ENCODE data around the gene METTL15.
"Not testable (repeated sequence)": the region's sequence is repeated elsewhere in the genome, so short reads cannot be mapped to it uniquely, and the experiment has no call there.

METTL15 gene, protein sequence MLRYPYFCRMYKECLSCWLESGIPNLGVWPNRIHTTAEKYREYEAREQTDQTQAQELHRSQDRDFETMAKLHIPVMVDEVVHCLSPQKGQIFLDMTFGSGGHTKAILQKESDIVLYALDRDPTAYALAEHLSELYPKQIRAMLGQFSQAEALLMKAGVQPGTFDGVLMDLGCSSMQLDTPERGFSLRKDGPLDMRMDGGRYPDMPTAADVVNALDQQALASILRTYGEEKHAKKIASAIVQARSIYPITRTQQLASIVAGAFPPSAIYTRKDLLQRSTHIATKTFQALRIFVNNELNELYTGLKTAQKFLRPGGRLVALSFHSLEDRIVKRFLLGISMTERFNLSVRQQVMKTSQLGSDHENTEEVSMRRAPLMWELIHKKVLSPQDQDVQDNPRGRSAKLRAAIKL

DNA sequence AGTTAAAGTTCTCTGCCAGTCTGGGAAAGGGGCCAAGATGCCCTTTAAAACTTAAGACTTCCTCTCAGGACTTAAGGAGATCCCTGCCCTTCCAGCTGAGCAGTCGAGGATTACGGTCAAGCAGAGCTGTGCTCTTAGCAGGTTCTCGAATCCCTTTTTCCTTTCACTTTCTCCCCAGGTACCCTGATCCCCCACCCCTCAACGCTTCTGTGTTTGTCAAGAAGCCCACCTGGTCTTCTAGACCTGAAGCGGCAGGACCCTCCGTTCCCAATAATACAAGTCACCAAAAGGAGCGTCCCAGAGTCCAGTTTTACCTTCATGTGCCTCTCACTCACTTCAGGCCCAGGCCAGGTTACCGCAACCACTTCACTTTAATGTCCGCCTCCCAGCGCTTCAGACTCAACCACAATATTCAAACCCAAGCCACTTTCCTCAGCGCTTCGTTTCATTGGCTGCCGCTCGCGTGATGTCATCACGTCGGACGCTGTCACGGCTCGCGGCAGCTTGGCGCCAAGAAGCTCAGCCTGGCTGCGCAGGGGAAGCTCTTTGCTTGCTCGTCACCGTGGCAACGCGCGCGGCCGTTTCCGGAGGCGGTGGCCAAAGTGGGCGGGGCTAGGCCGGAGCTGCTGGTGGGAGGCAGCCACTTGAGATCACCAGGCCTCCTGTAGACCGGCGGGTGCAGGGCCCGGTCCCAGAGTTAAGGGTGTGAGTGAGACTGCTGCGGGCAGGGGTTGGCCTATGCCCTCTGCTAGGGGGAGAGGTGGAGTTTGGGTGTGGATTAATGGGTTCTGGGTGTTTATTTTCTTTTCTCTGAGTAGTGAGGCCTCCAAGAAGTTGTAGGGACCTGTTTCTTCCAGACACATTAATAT lies at the start of gene METTL15, which contains the start of gene KIF18A:
Gene METTL15, plus strand, starts transcription at position 639 of the 869 bp plus-strand sequence. CDS start 4,947 bp downstream, outside the sequence.
Gene KIF18A, minus strand, starts transcription at position 407 of the 869 bp plus-strand sequence. CDS start 10,209 bp downstream, outside the sequence.
- DNase-seq: peak; percentile 98

DNA sequence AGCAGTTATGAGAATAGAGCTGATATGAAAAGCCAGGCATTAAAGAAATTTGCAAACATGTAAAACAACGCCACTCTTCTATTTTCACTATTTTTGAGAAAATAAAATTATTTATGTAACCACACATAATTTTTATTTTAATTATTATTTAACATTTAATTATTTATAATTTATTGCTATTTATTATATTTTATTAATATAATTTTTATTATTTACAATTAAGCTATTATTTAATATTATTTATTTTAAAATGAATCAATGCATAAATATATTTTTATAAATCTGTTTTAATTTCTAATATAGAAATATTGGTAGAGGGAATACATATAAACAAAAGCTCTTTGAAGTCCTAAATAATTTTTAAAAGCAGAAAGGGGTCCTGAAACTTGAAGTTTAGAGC lies 36.9 kb upstream of the METTL15 start:
- no peak for DNase-seq

DNA sequence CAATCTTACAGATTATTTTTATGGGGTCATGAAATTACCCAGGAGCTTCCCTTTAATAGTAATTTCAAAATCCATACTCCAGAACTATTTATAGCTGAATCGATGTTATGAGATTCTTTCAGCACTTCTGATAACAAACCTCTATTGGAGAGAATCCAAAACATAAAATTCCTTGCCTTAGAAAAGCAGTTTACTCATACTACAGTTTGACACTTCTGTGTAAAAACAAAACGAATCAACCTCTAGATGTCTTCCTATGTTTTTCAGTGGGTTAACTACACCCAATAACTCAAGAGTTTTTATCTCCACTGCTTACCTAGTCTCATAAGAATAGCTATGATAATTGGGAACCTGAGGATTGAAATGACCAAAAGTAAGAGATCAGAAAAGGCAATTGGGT lies 35.9 kb upstream of the METTL15 start:
- no peak for DNase-seq

- DNase-seq: no peak
Measured at GRCh38 chr11:28077521-28077920, 30.7 kb upstream of the METTL15 start.

DNA sequence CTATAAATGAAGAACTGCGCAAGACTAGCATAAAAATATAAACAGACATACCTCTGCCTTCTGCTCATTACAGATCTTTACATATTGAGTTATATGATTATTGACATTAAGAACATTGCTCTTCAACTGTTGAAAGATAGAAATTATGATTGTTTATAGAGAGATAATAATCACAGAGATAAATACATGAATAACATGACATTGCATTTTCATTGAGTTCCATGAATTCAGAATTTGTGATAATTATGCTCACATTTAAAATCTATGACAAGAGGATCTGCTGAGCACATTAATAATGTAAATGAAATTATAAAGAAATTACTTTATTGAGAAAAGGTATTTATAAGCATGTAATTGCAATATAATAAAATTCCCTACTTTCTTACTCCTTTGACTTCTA lies 25.1 kb upstream of the METTL15 start:
- no peak for DNase-seq

DNA sequence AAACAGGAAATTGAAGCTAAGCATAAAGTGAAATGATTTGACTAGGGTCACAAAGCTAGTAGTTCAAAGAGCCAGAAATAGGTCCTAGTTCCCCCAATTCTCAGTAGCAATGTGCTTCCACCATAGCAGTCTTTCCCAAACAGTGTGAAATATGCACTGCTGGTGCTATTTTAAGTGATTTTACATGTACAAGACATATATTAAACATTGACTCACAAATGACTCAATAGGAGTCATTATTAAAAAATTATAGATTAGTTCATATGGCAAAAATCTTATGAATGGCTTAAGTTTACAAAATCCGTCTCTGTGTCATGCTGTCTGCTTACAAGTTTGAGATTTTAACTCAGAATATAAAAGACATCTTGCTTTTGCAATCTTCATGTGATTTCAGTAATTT lies 21.6 kb upstream of the METTL15 start:
- DNase-seq: no peak

DNA sequence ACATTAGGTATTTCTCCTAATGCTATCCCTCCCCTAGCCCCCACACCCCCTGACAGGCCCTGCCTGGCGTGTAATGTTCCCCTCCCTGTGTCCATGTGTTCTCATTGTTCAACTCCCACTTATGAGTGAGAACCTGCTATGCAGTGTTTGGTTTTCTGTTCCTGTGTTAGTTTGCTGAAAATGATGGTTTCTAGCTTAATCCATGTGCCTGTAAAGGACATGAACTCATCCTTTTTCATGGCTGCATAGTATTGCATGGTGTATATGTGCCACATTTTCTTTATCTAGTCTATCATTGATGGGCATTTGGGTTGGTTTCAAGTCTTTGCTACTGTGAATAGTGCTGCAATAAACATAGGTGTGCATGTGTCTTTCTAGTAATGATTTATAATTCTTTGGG lies 21.0 kb upstream of the METTL15 start:
- not testable (repeated sequence) for DNase-seq

DNA sequence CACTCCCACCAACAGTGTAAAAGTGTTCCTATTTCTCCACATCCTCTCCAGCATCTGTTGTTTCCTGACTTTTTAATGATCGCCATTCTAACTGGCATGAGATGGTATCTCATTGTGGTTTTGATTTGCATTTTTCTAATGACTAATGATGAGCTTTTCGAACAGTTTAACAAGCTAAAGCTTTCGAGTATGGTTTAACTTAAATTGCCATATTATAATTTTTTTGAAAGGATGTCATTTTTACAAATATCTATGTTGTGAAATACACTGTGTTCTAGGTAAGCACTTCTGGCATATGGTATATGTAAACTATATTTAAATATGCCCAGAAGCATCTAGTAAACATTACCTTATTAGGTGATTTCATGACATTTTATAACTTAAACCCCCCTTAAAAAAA lies 20.5 kb upstream of the METTL15 start:
- not testable (repeated sequence) for DNase-seq

- no peak for DNase-seq
Measured at GRCh38 chr11:28089378-28089777, 18.8 kb upstream of the METTL15 start.

- no peak for DNase-seq
Measured at GRCh38 chr11:28090052-28090749, 18.0 kb upstream of the METTL15 start.

DNA sequence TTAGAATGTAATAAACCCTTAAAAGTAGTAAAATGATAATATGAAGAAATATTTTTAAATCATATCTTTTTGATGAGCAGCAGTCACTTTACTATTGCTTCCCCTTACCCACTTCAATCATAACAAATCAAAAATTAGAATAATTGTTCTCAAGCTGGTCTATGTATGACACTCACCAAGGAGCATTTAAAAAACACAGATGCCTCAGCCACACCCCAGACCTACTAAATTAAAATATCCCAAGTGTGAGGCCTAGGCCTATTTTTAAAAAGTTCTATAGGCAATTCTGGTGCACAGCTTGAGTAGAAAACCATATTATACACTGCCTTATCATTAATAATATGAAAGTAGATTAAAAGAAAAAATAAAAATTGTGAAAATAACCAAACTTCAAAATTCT lies 15.4 kb upstream of the METTL15 start:
- DNase-seq: no peak

DNA sequence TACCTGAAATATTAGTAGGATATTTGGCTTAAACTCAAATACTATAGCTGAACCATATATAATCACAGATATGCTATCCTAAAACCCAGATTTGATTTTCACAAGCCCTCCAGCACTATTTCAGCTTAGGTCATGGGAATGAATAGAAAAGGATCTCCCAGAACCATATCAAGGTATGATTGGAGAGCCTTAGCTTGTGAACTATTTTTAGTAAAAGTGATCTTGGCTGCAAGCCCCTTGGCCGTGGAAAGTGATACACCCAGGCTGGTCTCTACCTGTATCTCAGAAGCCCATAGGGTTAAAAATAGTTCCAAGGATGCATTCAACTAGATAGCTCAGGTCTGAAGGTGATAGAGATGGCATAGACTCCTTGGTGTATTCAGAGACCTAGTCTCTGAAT lies 9.9 kb upstream of the METTL15 start:
- no peak for DNase-seq

DNA sequence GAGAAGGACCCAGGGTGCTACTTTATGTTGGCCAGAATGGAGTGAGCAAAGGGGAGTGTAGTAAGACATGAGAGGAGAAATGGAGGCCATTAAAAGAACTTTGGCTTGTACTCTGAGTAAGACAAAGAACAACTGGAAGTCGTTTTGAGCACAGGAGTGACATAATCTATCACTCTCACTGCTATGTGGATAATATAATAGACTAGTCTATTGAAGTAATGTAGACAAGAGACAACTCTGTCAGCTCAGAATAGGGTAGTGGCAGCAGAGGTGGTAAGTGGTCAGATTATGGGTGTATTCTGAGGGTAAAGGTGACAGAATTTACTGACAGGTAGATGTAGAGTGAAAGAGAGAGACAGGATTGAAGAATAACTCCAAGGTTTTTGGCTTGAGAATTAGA lies 8.5 kb upstream of the METTL15 start:
- DNase-seq: no peak

DNA sequence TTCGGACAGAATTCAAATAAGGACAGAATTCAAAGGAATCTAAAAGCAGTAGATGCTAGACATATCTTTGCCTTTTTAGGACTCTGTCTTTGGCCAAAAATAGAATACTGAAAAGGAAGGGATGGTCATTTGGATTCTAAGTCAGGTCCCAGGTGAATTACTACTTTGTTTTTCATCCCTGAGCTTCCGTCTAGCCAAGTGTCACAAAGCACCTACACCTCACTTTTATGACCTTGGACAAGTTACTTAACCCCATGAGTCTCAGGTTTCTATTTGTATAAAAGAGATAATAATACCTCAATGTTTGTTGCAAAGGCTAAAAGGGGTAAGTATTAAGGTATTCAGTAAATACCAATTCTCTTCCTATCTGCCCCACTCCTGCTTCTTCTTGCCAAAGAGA lies 7.5 kb upstream of the METTL15 start:
- no peak for DNase-seq

GRCh38 chr11:28102300-28102699 lies 5.9 kb upstream of the METTL15 start:
- not testable (repeated sequence) for DNase-seq

DNA sequence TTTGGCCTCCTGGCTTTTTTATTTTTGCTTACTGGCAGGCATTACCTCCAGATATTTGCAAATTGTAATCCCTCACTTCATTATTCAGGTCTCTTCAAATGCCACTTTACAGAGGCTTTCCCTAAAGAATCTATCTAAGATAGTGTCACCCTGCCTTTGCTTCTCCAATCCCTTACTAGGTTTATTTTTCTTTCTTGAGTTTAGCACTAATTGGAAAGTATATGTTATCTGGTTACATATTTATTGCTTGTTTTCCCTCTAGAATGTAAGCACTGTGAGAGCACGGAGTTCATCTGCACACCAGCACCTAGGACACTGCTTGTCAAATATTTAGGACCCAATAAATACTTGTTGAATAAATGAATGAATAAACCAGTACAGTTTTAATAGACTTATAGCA lies 3.8 kb upstream of the METTL15 start:
- DNase-seq: no peak

GRCh38 chr11:28104984-28105383 lies 3.2 kb upstream of the METTL15 start:
- DNase-seq: no peak

DNA sequence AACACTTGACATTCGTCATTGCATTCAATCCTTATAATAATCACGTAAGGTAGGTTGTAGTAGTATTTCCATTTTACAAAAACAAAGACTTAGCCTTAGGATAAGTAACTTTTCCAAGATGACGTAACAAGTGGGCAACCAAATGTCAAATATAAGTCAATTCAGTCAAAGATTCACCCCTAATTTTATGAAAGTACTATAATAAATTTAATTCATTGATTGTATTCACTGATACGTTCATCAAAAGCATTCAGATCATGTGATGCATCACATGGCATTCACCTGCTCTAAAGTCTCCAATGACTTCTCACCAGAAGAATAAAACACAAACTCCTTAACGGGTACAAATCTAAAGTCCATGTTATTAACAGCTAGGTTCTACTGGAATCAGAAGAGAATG lies 2.3 kb upstream of the METTL15 start:
- DNase-seq: no peak

GRCh38 chr11:28106353-28107043 lies 1.7 kb upstream of the METTL15 start:
- no peak for DNase-seq

DNA sequence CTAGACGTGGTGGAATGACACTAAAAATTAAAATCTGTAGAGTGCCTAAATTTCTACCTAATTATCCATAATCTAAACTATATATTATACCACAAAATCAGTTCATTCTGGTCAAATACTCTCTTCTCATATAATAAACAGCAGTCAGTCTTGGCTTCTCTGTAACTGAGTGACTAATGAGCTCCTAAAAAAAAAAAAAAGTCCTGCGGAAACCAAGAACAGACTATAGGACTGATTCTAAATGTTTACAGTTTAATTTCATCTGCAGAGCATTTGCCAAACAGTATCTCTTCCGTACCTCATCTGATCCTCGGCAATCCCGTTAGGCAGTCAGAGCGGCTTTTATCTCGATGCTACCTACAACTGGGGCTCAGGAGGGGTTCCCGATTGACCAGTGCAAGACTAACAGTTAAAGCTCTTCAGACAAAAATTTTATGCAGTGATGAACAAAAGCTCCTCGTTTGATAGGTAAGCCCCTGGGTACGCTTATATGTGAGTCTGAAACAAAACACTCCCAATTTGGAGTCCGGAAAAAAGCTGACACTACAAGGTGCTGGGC lies 918 bp upstream of the METTL15 start:
- peak; percentile 8 for DNase-seq

- no peak for DNase-seq
Measured at GRCh38 chr11:28108958-28109357, 770 bp downstream of the METTL15 start.

GRCh38 chr11:28110108-28110820 lies 2.1 kb downstream of the METTL15 start:
- DNase-seq: peak; percentile 72
